GDM1 (cell line): Measurements from ENCODE around the gene DOCK3.
"Not testable (repeated sequence)": the region's sequence is repeated elsewhere in the genome, so short reads cannot be mapped to it uniquely, and the experiment has no call there.

Experiments
- DNase-seq: peaks from one replicate; lab custom pipeline; 2025; lab: John Stamatoyannopoulos, UW

The DOCK3 gene

DNA sequence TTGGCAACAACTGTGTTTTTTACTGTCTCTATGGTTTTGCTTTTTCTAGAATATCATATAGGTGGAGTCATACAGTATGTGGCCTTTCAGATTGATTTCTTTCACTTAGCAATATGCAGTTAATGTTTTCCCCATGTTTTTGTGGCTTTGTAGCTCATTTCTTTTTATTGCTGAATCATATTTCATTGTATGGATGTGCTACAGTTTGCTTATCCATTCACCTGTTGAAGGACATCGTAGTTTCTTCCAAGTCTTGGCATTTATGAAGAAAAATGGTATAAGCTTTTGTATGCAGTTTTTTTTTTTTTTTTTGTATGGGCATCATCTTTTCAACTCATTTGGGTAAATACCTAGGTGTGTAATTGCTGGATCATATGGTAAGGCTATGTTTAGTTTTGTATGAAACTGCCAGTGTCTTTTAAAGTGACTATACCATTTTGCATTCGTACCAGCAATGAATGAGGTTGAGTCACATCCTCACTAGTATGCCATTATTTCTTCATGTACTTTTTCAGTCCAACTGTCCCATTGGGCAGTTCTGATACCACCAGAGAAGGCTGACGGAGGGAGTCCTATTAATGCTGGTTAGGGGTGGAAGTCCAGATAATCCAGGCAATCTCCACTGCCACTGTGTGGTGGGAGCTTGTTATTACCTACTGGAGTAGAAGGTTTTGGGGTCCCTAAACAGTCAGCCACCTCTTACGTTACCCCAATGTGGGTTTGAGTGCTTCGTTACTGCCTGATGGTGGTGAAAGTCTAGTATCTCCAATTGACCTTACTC, 210.5 kb downstream of the DOCK3 start:
- DNase-seq = no peak

DNA sequence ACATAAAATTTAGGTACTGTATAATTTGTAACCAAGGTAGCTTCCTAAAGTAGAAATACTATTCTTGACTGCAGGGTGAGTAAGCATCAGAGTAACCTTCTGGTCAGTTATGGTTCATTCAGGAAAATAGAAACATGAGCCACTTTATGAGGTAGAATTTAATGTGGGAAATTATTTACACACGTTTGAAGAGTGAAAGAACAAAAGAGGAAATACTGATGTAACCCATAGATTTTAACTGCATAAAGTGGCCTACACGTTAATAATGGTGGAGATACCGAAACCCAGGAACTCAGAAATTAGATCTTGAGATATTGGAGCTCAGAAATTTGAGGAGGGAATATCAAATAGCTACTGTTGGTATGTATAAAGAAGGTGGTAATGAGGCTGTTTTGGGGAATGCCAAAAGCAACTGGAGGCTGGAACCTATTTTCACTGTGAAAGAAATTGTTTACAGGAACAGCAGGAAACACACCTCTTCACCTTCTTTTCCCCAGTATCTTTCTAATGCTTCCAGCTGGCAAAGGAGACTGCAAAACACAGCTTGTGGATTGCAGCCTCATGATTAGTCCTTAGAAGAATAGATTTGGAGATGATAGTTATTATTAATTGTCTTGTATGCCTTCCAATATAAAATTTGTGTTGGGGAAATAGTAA, 216.1 kb downstream of the DOCK3 start:
- DNase-seq = no peak

DNA sequence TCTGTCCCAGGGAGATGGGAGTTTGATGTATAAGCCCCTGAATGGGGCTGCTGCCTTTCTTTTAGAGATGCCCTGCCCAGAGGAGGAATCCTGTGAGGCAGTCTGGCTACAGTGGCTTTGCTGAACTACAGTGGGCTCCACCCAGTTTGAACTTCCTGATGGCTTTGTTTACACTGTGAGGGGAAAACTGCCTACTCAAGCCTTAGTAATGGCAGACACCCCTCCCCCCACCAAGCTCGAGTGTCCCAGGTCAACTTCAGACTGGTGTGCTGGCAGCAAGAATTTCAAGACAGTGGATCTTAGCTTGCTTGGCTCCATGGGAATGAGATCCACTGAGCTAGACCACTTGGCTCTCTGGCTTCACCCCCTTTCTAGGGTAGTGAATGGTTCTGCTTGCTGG, 226.4 kb downstream of the DOCK3 start:
- DNase-seq = not testable (repeated sequence)

DNA sequence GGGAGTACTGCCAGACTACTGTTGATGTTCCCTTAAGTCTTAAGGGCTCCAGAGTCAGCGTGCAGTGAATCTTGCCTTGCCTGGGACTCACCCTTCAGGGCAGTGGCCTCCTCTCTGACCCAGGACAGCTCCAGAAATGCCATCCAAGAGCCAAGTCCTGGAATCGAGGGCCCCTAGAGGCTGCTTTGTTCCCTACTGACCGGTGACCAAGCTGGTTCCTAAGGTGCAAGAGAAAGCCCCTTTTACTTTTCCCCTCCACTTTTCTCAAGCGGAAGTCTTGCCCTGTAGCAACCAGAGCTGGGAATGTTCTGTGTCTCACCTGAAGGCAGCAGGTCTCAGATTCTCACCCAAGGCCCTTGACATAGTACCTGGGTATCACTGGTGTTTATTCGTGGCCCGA, 238.0 kb downstream of the DOCK3 start:
- no peak for DNase-seq

DNA sequence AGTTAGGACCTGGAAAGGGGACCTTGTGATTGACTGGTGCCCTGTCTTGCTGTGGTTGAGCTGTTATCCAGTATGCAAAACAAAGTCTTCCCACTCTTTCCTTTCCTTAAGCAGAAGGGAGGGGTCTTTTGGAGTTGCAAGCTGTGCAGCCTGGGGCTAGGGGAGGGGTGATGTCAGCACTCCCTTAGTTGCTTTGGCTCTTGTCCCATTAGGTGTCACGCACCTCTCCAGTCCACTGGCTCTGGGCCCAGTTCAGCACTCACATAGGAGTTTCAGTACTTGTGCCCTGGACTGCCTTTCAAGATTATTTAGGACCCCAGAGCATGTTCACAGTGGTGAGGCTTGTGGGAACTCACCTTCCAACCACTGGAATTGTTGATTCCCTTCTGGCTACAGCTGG, 238.5 kb downstream of the DOCK3 start:
- no peak for DNase-seq

DNA sequence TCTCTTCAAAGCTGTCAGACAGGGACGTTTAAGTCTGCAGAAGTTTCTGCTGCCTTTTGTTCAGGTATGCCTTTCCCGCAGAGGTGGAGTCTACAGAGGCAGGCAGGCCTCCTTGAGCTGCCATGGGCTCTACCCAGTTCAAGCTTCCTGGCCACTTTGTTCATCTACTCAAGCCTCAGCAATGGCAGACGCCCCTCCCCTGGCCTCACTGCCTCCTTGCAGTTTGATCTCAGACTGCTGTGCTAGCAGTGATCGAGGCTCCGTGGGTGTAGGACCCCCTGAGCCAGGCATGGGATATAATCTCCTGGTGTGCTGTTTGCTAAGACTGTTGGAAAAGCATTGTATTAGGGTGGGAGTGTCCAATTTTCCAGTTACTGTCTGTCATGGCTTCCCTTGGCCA, 247.3 kb downstream of the DOCK3 start:
- not testable (repeated sequence) for DNase-seq

DNA sequence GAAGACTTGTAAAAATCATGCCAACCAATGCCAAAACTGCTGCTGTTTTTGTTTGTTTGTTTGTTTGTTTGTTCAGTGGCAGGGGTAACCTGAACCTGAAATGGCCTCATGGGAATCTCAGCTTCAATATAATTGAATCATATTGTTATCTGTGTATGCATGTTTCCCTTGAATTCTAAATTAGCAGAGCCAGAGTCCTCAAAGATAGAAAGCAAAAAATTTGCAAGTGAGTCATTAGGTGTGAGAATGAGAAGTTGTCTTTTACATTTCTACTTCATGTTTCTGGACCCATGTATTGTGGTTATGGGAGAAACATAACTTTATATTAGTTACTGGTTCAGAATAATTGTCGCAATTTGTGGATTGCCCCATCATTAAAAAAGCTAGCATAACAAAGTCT, 249.2 kb downstream of the DOCK3 start:
- DNase-seq = no peak

DNA sequence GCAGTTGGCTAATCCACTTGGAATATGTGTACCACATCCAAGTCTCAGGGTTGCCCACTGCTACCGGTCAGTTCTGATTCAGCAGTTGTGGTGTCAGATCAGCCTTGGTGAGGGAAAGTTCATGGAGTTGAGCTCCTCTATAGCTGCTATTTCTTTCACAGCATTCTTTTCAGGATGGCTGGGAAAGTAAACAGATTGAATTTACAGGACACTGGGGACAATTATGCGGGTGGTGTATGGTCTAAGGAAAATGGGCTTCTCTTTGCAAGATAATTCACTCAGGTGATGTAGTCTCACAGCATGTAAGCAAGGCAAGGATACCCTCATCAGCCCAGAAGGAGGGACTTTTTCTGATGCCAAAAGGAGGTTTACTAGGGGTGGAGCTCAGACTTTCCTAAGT, 249.9 kb downstream of the DOCK3 start:
- no peak for DNase-seq

DNA sequence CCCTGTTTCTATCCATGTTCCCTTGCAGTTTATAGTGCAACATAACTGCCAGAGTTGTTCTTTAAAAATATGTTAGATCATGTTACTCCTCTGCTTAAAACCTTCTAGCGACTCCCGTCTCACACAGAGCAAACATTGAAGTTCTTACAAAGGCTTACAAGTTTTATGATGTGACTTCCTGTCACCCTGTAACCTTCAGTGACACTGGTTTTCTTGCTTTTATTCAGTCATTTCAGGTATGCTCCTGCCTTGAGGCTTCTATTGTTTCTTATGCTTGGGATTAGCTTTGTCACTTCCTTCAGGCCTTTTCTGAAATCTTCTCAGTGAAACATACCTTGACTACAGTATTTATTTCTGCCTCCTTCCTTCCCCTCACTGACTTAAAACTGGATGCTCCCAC, 252.1 kb downstream of the DOCK3 start:
- no peak for DNase-seq

DNA sequence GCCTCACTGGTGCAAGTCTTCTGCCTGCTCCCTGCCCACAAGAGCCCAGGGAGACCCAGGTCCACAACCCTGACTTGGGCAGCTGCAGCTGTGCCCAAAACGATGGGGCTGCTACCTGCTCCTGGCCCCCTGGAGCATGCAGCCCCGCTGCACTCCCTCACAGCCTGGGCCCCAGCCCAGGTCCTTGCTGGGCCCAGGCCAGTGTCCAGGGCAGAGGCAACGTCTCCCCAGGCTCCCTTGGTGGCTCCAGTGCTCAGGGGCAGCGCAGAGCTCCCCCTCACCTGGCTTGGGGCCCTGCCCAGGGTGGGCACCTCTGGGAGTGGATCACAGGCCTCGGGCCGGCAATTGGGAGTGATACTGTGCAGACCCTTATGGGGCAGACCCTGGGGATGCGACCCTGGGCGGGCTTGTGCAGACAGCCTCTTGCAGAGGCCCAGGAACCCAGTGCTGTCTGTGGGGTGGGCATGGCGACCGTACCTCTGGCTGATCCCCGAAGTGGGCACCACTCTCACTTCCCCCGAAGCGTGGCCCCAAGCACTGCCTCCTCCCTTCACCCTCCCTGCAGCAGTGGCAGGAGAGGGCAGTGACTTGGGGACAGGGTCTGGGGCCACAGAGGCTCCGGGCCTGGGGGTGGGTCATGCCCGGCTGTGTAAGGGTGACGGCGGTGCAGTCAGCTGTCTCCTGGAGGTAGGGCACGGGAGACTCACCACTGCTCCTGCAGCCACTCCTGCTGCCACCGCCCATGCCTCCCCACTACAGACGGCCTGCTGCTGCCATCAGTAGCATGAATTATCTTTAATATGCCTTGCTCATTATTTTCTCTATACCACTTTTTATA, 255.9 kb downstream of the DOCK3 start:
- no peak for DNase-seq

DNA sequence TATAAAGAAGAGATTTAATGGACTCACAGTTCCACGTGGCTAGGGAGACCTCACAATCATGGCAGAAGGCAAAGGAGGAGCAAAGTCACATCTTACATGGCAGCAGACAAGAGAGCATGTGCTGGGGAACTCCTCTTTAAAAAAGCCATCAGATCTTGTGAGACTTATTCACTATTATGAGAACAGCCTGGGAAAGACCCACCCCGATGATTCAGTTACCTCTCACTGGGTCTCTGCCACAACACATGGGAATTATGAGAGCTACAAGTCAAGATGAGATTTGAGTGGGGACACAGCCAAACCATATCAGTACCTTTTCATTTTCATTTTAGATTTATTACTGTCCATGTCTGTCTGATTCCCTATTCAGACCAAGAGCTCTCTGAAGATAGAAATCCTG, 258.2 kb downstream of the DOCK3 start:
- not testable (repeated sequence) for DNase-seq

DNA sequence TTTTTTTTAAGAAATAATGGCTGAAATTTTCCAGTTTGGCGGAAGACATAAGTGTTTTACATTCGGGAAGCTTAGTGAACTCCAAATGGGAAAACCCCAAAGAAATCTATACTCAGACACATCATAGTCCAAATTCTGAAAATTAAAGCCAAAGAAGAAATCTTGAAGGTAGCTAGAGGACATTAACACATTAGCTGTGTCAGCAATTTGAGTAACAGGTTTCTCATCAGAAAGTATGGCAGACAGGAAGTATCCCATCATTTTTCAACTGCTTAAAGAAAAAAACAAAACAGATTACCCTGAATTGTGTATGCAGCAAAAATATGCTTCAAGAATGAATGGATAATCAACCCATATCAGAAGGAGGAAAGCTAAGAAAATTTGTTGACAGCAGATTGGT, 261.7 kb downstream of the DOCK3 start:
- DNase-seq = no peak

DNA sequence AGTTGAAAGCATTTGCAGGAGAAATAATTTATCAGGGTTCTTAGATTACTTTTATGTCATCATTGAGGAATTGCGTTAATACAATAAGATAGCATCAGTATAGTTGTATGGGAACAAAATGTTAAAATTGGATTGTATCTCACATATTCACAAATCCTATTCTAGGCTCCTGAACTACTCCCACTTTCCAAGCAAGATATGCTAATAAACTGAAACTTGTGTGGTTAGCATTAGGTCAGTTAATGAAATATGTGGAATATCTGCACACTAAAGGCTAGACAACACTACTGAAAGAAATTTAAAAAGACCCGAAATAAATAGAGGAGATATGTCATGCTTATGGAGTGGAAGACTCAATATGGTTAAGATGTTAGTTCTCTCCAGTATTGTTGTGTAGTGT, 272.7 kb downstream of the DOCK3 start:
- no peak for DNase-seq

DNA sequence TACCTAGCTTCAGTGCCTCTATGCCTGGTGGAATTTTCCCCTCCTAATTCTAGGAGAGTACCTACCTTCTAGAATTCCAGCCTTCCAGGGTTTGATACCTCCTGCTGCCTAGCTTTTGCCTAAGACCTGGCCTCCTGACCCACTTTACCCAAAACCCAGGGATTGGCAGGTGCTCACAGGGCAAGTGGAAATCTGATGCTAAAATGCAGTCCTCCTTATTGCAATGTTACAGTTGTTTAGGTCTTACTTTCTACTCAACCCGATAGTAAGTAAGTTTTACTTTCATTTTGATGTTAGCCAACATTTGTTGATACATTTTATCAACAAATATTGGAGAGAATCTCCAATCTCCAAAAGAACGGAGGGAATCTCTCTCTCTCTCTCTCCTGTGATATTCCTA, 275.9 kb downstream of the DOCK3 start:
- no peak for DNase-seq

DNA sequence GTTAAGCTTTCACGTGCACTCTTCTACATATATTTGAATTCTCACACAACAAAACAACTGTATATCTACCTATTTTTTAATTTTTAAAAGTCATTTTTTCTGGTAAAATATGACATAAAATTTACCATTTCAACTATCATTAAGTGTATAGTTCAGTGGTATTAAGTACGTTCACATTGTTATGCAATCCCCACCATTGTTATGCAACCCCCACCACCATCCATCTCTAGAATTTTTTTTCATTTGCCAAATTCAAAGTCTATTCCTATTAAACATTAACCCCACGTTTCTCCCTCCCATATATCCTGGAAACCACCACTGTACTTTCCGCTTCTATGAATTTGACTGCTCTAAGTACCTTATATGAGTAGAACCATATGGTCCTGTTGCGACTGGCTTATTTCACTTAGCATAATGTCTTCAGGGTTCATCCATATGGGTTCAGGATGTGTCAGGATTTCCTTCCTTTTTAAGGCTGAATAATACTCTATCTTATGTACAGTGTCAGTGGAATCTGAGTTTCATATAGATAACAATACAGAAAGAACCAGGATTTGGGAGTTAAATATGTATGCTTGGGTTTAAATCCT, 279.2 kb downstream of the DOCK3 start:
- DNase-seq = no peak

DNA sequence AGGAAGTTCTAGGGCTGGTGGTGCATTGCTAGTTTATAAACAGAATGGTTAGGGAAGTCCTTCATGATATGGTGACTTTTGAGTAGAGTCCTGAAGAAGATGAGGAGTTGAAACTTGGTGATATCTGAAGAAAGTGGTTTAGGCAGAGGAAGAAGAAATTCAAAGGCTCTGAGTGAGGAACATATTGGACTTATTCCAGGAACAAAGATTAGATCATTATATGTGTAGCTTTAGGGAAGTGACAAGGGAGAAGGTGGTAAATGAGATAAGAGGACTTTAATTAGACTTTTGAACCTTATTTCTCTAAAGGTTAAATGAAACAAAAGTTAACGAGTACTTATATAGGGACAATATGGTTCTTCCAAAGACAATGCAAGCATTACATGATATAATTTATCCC, 286.7 kb downstream of the DOCK3 start:
- no peak for DNase-seq

DNA sequence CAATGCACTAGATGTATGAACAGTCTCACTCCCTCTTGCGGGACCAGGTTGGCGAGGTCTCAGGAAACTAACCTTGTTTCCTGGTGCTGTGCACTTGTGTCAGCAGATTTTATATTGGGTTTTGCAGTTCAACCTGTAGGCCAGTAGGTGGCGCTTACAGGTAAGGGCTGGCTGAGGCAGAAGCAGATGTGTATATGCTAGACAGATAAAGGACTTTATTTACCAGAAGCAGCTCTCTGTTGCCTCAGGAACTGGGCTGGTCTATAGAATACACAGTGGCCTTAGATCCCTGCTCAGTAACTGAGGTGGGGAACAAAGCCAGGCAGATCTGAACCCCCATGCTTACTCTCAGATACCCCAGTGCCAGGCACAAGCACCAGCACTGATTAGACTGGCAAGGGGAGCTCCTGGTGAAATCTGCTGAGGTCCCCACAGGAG, 296.8 kb downstream of the DOCK3 start:
- no peak for DNase-seq

DNA sequence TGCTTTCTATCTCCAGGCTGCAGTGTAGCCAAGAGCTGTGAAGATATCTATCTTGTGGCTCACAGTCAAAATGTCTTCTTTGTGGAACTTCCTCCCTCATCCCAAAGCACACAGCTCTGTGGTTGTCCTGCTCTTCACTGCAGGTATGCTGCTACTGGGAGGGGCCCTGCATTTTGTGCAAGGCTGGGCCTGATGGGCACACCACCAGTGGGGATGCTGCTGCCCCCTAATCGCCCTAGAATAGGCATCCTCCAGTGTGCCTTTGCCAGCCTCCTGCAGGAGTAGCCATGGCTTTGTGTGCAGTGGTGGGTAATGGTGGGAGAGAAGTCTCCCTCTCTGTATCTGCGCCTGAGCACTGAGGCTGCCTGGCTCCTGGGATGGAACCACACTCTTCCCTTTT, 297.3 kb downstream of the DOCK3 start:
- no peak for DNase-seq

DNA sequence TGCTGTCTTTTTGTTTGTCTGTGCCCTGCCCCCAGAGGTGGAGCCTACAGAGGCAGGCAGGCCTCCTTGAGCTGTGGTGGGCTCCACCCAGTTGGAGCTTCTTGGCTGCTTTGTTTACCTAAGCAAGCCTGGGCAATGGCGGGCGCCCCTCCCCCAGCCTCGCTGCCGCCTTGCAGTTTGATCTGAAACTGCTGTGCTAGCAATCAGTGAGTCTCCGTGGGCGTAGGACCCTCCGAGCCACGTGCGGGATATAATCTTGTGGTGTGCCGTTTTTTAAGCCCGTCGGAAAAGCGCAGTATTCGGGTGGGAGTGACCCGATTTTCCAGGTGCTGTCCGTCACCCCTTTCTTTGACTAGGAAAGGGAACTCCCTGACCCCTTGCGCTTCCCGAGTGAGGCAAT, 303.9 kb downstream of the DOCK3 start:
- DNase-seq = not testable (repeated sequence)

DNA sequence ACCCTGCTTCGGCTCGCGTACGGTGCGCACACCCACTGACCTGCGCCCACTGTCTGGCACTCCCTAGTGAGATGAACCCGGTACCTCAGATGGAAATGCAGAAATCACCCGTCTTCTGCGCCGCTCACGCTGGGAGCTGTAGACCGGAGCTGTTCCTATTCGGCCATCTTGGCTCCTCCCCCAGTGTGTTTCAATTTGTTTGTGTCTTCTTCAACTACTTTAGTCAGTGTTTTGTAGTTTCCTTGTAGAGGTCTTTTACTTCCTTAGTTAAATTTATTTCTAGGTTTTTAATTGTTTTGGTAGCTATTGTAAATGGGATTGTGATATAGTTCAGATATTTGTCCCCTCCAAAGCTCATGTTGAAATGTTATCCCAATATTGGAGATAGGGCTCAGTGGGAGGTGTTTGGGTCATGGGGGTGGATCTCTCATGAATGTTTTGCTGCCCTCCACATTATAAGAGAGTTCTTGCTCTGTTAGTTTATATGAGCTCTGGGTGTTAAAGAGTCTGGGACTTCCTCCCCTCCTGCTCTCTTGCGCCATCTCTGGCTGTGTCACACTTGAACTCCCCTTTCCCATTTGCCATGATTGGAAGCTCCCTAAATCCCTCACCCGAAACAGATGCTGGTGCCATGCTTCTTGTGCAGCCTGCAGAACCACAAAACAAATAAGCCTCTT, 304.4 kb downstream of the DOCK3 start:
- DNase-seq = no peak

DNA sequence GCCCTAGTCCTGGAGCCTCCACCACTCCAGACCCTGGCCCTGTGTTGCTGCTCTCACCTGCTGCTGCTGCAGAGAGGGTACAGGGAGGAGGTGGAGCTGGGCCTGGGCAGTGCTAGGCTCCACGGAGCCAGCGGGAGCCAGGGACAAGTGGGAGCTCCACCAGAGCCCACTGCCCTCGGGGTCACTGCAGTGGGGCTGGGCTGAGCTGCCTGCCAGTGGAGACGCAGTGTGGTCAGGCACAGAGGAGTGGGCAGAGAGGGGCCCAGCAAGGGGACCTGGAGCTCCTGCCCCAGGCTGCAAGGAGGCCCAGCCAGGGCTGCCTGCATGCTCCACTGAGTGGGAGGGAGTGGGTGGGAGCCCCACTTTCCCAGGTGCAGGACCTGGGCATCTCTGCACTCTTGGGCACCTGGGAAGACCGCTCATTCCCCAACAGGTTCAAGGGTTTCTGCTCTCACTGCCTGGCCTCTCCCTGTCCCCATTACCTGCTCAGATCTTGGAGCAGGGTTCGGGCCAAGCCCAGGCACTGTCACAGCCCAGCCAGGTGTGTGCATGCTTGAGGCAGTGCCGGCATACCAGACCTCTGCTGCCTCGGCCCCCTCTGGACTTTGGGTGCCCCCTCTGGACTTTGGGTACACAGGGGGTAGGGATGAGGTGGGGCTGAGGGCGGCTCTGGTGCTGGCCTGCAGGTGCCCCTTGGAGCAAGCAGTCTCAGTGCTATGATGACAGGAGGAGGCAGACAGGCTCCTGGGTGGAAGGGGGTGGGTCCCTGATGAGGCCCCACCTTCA, 308.0 kb downstream of the DOCK3 start:
- no peak for DNase-seq
